HepG2 (cell line): ENCODE data around the gene FAM174C. TPM values are rescaled to one million over a fixed set of nuclear protein-coding genes. Genes with fewer than 3 reads are reported as not detected.
A peak's percentile ranks its signal among the peaks of the same experiment; 100 is the strongest.

Experiments
- ASH2L ChIP-seq: fragments of 300-600, 200-600 bp; sonication (generic); IDR thresholded peaks from 2 replicates; pipeline ENCODE4 v1.7.0; 2017; ENCODE audit warnings: low read depth, mild to moderate bottlenecking, moderate library complexity, mixed read lengths, low read length; ENCODE audit not compliant: insufficient read length
- GZF1 ChIP-seq: sonication (generic); formaldehyde crosslinking; IDR thresholded peaks from 2 replicates; pipeline ENCODE4 v1.5.1; 2020; ENCODE audit warnings: mild to moderate bottlenecking, missing genetic modification reagents
- HOXA5 ChIP-seq: sonication (generic); formaldehyde crosslinking; IDR thresholded peaks from 2 replicates; pipeline ENCODE4 v1.4.0; 2020; ENCODE audit warnings: missing genetic modification reagents
- JUNB ChIP-seq: sonication (generic); formaldehyde crosslinking; IDR thresholded peaks from 2 replicates; pipeline ENCODE4 v1.8.0; 2022; ENCODE audit warnings: missing genetic modification reagents, mild to moderate bottlenecking, borderline replicate concordance
- KLF15 ChIP-seq: sonication (generic); formaldehyde crosslinking; IDR thresholded peaks from 2 replicates; pipeline ENCODE4 v1.8.1; 2023; ENCODE audit warnings: borderline replicate concordance, mild to moderate bottlenecking, inconsistent platforms, missing genetic modification reagents, mixed read lengths
- MBD4 ChIP-seq: IDR thresholded peaks from 2 replicates; pipeline ENCODE4 v1.6.1; 2012; ENCODE audit warnings: low read length, inconsistent platforms, borderline replicate concordance
- SATB2 ChIP-seq: sonication (generic); formaldehyde crosslinking; IDR thresholded peaks from 2 replicates; pipeline ENCODE4 v1.5.0; 2020; ENCODE audit warnings: missing genetic modification reagents
- ZFP37 ChIP-seq: sonication (generic); formaldehyde crosslinking; IDR thresholded peaks from 2 replicates; pipeline ENCODE4 v1.4.0; 2020; ENCODE audit warnings: missing genetic modification reagents, borderline replicate concordance
- ZFX ChIP-seq: sonication (generic); formaldehyde crosslinking; IDR thresholded peaks from 2 replicates; pipeline ENCODE4 v1.4.0; 2020; ENCODE audit warnings: mild to moderate bottlenecking, low read depth, missing genetic modification reagents, moderate library complexity
- ZNF24 ChIP-seq: fragments of 450-650 bp; IDR thresholded peaks from 2 replicates; pipeline ENCODE4 v1.6.1; 2017; ENCODE audit warnings: antibody characterized with exemption, mild to moderate bottlenecking
- ZNF724P ChIP-seq: sonication (generic); formaldehyde crosslinking; IDR thresholded peaks from 2 replicates; pipeline ENCODE4 v1.8.0; 2022; ENCODE audit warnings: missing genetic modification reagents, borderline replicate concordance
- ZNF761 ChIP-seq: sonication (generic); formaldehyde crosslinking; conservative IDR thresholded peaks from 2 replicates; pipeline ENCODE4 v1.4.0; 2020; ENCODE audit warnings: mild to moderate bottlenecking, missing genetic modification reagents
- polyA plus RNA-seq, 8 experiments: library from polyadenylated mRNA; depleted of rRNA in 3 of 8; stranded (reverse) in 7 of 8; unstranded in 1 of 8; fragments of >200 nt; fragmentation: Illumina TruSeq in 4 of 8; extraction: Trizol in 4 of 8; gene quantifications; 2 replicates each; pipeline versions ENCODE4 v1.2.1 to v1.2.3, GENCODE V29; 2011 to 2016; ENCODE audit warnings: low read depth in 4 of 8, missing spikeins in 1 of 8, mixed read lengths in 1 of 8; ENCODE audit not compliant: insufficient read depth in 1 of 8
- total RNA-seq, 5 experiments: library from RNA; depleted of rRNA; stranded (reverse); fragments of >200 nt; fragmentation: Illumina TruSeq; extraction: Trizol; gene quantifications; 2 replicates each; pipeline ENCODE4 v1.2.3, GENCODE V29; 2016; ENCODE audit warnings: low read depth in 1 of 5
- TF ChIP-seq, protein P1 (sequence below): IDR thresholded peaks from 2 replicates; pipeline ENCODE4 v1.6.1; 2016; ENCODE audit warnings: low read depth, missing genetic modification reagents, missing compliant biosample characterization
- TF ChIP-seq, protein P2 (sequence below): sonication (generic); formaldehyde crosslinking; IDR thresholded peaks from 2 replicates; pipeline ENCODE4 v1.4.0; 2020; ENCODE audit warnings: mild to moderate bottlenecking, missing genetic modification reagents
- TF ChIP-seq, protein P3 (sequence below): IDR thresholded peaks from 2 replicates; pipeline ENCODE4 v1.6.1; 2012; ENCODE audit warnings: inconsistent platforms
- TF ChIP-seq, protein P4 (sequence below): sonication (generic); formaldehyde crosslinking; IDR thresholded peaks from 2 replicates; pipeline ENCODE4 v1.4.0; 2020; ENCODE audit warnings: mild to moderate bottlenecking, missing genetic modification reagents
- TF ChIP-seq, protein P5 (sequence below): sonication (generic); formaldehyde crosslinking; IDR thresholded peaks from 2 replicates; pipeline ENCODE4 v1.8.1; 2023; ENCODE audit warnings: mild to moderate bottlenecking, missing genetic modification reagents
- TF ChIP-seq, protein P6 (sequence below): sonication (generic); formaldehyde crosslinking; IDR thresholded peaks from 2 replicates; pipeline ENCODE4 v1.4.0; 2020; ENCODE audit warnings: missing genetic modification reagents

Gene FAM174C
- total and polyA plus RNA-seq, 2 of the 13 experiments (the other 11 are each of a cell fraction or from before 2014, with no cell fraction given): 19.5 to 31.3 TPM

DNA sequence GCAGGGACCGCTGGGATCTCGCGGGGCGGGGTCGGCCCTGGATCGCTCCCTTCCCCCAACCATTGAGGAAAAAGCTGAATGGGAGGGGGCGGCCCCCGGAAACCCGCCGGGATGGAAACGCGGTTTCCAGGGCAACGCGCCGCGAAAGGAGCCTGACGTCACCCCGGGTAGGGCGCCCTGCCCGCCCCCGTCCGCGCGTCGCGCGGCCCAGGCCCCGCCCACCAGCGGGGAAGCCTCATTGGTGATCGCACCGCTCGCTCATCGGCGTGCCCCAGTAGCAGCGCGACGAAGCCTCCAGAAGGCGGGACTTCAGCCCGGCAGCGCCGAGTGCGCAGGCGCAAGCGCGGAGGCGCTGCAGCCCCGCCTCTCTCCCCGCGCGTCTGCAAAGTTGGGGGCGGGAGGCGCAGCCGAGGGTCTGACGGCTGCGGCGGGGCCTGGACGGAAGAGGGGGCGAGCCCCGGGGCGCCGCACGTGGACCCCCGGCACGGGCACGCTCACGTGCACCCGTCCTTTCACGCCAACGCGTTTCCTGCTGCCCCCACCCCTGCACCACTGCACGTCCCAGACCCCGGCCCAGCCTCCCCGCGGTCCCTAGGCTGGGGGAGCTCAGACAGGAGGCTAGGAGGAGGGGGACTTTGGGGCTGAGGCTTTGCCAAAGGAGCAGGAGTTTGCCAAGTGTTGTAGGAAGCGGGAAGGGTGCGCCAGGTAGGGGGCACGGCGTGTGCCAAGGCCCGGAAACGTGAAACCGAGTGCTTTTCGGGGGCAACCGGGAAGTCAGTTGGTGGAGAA, 14.4 kb upstream of the FAM174C start (continued):
- TF ChIP-seq, protein P1, sequence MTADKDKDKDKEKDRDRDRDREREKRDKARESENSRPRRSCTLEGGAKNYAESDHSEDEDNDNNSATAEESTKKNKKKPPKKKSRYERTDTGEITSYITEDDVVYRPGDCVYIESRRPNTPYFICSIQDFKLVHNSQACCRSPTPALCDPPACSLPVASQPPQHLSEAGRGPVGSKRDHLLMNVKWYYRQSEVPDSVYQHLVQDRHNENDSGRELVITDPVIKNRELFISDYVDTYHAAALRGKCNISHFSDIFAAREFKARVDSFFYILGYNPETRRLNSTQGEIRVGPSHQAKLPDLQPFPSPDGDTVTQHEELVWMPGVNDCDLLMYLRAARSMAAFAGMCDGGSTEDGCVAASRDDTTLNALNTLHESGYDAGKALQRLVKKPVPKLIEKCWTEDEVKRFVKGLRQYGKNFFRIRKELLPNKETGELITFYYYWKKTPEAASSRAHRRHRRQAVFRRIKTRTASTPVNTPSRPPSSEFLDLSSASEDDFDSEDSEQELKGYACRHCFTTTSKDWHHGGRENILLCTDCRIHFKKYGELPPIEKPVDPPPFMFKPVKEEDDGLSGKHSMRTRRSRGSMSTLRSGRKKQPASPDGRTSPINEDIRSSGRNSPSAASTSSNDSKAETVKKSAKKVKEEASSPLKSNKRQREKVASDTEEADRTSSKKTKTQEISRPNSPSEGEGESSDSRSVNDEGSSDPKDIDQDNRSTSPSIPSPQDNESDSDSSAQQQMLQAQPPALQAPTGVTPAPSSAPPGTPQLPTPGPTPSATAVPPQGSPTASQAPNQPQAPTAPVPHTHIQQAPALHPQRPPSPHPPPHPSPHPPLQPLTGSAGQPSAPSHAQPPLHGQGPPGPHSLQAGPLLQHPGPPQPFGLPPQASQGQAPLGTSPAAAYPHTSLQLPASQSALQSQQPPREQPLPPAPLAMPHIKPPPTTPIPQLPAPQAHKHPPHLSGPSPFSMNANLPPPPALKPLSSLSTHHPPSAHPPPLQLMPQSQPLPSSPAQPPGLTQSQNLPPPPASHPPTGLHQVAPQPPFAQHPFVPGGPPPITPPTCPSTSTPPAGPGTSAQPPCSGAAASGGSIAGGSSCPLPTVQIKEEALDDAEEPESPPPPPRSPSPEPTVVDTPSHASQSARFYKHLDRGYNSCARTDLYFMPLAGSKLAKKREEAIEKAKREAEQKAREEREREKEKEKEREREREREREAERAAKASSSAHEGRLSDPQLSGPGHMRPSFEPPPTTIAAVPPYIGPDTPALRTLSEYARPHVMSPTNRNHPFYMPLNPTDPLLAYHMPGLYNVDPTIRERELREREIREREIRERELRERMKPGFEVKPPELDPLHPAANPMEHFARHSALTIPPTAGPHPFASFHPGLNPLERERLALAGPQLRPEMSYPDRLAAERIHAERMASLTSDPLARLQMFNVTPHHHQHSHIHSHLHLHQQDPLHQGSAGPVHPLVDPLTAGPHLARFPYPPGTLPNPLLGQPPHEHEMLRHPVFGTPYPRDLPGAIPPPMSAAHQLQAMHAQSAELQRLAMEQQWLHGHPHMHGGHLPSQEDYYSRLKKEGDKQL (CRISPR knock-in tag): no peak
- no peak for TF ChIP-seq MBD4
- no peak for TF ChIP-seq ASH2L
- no peak for TF ChIP-seq GZF1
- TF ChIP-seq KLF15: no peak
- no peak for TF ChIP-seq ZNF24
- TF ChIP-seq SATB2: no peak
- TF ChIP-seq, protein P2, sequence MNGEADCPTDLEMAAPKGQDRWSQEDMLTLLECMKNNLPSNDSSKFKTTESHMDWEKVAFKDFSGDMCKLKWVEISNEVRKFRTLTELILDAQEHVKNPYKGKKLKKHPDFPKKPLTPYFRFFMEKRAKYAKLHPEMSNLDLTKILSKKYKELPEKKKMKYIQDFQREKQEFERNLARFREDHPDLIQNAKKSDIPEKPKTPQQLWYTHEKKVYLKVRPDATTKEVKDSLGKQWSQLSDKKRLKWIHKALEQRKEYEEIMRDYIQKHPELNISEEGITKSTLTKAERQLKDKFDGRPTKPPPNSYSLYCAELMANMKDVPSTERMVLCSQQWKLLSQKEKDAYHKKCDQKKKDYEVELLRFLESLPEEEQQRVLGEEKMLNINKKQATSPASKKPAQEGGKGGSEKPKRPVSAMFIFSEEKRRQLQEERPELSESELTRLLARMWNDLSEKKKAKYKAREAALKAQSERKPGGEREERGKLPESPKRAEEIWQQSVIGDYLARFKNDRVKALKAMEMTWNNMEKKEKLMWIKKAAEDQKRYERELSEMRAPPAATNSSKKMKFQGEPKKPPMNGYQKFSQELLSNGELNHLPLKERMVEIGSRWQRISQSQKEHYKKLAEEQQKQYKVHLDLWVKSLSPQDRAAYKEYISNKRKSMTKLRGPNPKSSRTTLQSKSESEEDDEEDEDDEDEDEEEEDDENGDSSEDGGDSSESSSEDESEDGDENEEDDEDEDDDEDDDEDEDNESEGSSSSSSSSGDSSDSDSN (CRISPR knock-in tag): no peak
- TF ChIP-seq, protein P3, sequence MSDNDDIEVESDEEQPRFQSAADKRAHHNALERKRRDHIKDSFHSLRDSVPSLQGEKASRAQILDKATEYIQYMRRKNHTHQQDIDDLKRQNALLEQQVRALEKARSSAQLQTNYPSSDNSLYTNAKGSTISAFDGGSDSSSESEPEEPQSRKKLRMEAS: peak; percentile 35; the same call in 1 of the 2 replicates
- no peak; the same call in 1 of the 2 replicates for TF ChIP-seq ZNF724P (CRISPR knock-in tag)
- TF ChIP-seq, protein P4, sequence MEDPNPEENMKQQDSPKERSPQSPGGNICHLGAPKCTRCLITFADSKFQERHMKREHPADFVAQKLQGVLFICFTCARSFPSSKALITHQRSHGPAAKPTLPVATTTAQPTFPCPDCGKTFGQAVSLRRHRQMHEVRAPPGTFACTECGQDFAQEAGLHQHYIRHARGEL: no peak
- TF ChIP-seq ZNF761: no peak
- TF ChIP-seq JUNB (CRISPR knock-in tag): no peak
- TF ChIP-seq, protein P5, sequence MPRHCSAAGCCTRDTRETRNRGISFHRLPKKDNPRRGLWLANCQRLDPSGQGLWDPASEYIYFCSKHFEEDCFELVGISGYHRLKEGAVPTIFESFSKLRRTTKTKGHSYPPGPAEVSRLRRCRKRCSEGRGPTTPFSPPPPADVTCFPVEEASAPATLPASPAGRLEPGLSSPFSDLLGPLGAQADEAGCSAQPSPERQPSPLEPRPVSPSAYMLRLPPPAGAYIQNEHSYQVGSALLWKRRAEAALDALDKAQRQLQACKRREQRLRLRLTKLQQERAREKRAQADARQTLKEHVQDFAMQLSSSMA: no peak
- TF ChIP-seq ZFX (CRISPR knock-in tag): peak; percentile 42
- TF ChIP-seq, protein P6, sequence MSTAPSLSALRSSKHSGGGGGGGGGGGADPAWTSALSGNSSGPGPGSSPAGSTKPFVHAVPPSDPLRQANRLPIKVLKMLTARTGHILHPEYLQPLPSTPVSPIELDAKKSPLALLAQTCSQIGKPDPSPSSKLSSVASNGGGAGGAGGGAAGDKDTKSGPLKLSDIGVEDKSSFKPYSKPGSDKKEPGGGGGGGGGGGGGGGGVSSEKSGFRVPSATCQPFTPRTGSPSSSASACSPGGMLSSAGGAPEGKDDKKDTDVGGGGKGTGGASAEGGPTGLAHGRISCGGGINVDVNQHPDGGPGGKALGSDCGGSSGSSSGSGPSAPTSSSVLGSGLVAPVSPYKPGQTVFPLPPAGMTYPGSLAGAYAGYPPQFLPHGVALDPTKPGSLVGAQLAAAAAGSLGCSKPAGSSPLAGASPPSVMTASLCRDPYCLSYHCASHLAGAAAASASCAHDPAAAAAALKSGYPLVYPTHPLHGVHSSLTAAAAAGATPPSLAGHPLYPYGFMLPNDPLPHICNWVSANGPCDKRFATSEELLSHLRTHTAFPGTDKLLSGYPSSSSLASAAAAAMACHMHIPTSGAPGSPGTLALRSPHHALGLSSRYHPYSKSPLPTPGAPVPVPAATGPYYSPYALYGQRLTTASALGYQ (CRISPR knock-in tag): no peak
- TF ChIP-seq ZFP37 (CRISPR knock-in tag): no peak
- no peak; the same call in 1 of the 2 replicates for TF ChIP-seq HOXA5 (CRISPR knock-in tag)
